AML-193 (cell line): ENCODE data around the gene CREG2.
"Not testable (repeated sequence)": the region's sequence is repeated elsewhere in the genome, so short reads cannot be mapped to it uniquely, and the experiment has no call there.

ENCODE experiments used
- DNase-seq, 2 experiments: peaks; one replicate each; lab custom pipeline; 2025; lab: John Stamatoyannopoulos, UW

Gene CREG2

GRCh38 chr2:101372792-101373191 is 14.5 kb downstream of the CREG2 start:
- no peak for DNase-seq

DNA sequence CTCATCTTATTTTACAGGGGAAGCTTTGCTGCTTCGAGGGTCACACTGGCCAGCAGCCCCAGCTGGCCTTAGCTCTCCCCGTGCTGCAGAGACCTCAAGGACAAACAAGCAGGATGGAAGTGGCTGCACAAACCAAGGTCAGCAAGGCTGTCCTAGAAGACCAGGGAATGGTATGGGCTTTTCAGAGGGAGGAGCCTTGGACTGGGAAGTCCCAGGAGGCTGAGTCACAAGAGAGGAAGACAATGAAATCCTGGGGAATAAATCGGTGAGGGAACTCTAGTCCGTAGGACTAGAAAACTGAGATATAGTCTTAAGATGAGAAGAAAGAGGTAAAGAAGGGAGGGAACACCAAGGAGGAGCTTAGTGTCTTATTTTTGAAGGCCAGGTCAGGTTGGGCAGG is 15.7 kb downstream of the CREG2 start:
- DNase-seq: no peak

DNA sequence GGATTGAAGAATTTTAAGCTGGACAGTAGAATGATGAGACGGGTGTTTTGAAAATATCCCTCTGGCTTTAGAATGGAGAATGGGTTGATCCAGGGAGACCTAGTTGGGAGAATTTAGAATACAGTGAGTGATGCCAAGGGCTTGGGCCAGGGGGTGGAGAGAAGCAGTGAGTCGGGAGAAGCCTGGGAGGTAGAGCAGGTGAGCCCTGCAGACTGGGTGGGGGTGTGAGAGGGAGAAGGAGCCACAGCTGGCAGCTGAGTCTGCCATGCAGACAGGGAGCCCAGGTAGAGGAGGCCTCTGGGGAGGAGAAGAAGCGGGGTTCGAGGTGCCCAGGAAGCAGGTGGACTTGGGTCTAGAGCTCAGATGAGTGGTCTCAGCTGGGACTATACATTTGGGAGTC is 18.2 kb downstream of the CREG2 start:
- no peak for DNase-seq

- peak; percentile 10 to 29 for DNase-seq
These were observed 18.9 kb downstream of the CREG2 start for GRCh38 chr2:101368376-101368775.

DNA sequence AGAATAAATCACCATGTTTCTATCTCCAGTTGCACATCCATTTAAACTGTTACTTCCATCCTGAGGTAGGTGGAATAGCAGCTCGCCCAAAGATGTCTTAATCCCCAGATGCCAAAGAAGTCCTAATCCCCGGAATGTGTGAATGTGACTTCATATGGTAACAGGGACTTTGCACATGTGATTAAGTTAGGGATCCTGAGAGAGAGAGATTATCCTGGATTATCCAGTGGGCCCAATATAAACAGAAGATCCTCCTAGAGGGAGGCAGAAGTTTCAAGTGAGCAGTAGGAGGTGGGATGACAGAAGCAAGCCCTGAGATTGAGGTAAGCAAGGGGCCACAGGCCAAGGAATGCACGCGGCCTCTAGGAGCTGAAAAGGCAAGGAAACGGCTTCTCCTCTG is 19.8 kb downstream of the CREG2 start:
- DNase-seq: no peak

DNA sequence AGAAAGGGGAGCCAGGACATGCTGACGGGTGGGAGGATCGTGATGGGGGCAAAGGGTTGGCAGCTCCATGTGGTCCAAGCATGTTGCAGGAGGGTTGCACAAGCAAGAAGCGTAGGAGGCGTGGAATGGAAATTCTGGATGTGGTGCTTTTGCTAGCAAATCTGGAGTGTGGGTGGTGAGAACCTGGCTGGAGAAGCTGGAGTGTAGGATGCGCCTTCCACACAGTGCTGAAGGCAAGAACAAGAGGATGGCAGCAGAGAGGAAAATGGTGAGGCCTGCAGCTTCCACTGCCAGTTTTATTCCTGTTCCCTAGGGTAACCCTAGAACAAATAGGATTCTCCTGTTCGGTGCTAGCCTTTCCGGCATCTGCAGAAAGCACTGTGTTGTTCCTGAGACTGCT is 22.4 kb downstream of the CREG2 start:
- no peak for DNase-seq

GRCh38 chr2:101362777-101363176 is 24.5 kb downstream of the CREG2 start:
- DNase-seq: no peak

DNA sequence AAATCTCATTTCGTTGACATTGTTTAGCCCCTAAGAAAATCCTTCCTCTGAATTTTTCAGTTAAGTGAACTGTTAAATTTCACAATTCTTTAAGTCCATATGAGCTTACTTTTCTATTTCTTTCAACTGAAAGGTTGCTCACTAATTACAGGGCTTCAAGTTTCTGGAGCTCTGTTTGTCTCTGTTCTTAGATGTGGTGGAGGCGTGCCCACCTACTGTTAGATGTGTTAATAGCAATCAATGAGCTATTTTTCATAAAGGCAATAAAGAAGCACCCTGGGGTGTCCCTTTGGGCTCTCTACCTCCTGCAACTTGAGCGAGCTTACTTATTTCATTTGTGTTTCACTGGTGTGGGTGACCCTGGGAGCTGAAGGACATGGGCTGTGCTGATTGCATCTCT is 25.0 kb downstream of the CREG2 start:
- no peak for DNase-seq

DNA sequence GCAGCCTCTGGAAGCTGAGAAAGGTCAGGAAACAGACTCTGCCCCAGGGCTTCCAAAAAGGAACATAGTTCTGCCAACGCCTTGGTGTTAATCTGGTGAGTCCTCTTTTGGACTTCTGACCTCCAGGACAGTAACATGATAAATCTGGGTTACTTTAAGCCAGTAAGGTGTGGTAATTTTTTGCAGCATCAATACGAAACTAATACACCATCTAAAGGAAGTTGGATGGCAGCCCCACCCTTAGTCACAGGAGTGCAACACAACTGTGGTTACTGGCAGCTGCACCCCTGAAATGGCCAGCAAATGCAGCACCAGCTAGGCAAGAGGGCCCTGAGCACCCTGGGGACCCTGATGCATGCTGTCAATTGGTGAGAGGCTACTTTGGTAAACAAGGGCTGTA is 25.8 kb downstream of the CREG2 start:
- DNase-seq: no peak

DNA sequence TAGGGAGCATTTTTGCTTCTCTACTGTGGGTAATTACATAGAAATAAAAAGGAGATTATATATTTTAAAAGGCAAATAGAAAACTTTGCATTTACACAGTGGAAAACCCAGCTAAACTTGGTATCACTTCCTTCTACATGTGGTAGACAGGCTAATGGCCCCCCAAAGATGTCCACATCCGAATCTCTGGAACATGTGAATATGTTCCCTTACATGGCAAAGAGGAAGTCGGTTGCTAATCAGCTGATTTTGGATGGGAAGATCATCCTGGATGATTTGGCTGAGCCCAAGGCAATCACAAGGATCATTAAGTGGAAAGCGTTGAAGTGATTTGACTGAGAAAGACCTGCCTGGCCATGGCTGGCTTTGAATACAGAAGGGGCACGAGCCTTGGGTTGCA is 26.2 kb downstream of the CREG2 start:
- DNase-seq: no peak

DNA sequence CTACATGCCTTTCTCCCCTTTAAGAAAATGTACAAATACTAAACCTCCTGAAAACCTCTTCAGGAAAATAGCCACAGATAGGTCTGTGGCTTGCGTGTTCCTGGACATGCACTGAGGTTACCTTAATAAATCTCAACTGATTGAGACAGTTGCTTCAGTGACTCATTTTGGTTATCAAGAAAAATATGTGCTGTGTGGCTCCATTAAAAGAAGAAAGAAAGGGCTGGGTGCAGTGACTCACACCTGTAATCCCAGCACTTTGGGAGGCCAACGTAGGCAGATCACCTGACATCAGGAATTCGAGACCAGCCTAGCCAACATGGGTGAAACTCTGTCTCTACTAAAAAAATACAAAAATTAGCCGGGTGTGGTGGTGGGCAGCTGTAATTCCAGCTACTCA is 27.1 kb downstream of the CREG2 start:
- no peak for DNase-seq

DNA sequence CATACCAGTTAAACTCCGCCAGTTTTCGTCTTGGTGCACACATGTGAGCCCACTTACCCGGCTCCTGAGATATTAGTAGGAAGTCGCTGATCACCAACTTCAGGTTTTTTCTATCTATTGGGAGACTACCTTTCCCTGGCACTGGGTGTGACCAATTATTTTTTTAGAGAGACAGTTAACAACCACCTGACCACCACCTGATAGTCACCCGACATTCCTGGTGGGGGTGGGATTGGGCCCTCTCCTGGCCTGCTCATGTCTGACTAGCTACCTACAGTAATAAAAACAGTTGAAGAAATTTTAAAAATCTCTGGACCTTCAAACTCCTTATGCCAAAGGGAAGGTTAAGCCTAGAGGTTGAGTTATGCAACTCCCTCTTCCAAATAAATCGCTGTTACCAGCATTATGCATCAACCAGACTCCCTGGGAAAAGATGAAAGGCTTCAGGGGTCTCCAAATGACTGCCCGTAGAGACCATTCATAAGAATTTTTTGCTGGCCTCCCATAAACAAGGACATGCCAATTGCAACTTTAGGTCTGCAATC is 27.8 kb downstream of the CREG2 start:
- no peak for DNase-seq

DNA sequence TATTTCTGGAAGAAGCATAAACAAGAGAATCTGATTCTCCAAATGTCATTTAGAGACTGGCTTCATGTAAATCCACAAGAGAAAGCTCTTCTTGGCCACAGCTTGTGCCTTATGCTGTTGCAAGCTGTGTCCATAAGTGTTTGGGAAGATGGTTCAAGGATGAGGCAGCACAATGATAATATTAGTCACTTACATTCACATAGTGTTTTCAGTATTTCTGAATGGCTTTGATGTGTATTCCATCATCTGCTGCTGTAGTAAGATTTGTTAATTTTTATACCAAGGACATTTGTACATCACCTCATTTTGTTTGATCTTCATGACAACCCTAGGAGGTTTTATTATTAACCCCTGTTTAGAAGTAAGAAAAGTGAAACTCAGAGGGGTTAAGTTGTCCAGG is 29.9 kb downstream of the CREG2 start:
- no peak for DNase-seq

DNA sequence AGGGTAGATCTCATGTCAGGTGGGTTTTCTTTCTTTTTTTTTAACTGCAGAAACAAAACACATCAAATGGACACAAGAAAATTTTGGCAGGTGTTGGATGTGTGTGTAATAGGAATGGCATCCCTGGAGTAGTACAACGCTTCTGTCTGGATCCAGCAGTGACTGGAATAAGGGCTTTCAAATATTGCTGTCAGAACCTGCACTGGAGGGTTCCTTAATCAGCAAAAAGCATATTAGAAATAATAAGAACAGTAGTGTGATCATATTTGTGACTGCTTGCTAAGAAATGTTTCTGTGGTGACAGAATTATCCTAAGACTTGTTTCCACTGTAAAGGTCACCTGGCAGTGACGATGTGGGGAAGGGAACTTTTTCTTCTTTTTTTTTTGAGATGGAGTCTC is 30.8 kb downstream of the CREG2 start:
- no peak for DNase-seq

GRCh38 chr2:101356055-101356454 is 31.2 kb downstream of the CREG2 start:
- no peak for DNase-seq

DNA sequence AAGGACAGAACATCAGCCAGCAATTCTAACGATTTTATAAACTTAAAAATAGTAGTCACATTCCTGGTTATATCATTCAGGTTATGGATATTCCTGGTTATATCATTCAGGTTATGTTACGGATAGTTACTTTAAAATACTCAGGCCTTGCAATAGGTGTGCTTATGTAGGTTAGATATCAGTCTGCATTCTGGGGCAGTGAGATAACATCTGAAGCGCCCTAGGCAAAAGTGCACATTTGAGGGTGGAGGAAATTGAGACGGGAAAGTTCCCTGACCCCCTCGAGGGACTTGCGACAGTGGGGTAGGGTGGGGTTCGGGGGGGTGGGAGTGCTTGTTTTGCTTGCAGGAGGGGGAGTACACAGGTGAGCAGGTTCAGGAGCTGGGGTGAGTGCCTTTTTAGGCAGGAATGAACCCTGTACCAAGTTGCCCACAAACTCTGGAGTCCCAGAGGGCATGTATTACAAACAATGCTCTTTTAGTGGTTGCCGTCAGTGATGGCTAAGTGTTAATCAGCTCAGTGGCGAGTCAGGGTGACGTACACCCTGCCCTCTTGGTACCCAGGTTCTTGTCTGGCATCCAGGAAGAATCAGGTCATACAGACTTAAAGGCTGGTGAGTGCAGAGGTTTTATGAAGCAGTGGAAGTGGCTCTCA is 31.8 kb downstream of the CREG2 start:
- no peak for DNase-seq

GRCh38 chr2:101354420-101355311 is 32.6 kb downstream of the CREG2 start:
- DNase-seq: no peak

- DNase-seq: not testable (repeated sequence)
These were observed 34.7 kb downstream of the CREG2 start for GRCh38 chr2:101352631-101353030.

- DNase-seq: no peak
These were observed 36.1 kb downstream of the CREG2 start for GRCh38 chr2:101351207-101351606.

GRCh38 chr2:101349893-101350662 is 37.2 kb downstream of the CREG2 start:
- DNase-seq: no peak

GRCh38 chr2:101348883-101349282 is 38.4 kb downstream of the CREG2 start:
- no peak for DNase-seq

DNA sequence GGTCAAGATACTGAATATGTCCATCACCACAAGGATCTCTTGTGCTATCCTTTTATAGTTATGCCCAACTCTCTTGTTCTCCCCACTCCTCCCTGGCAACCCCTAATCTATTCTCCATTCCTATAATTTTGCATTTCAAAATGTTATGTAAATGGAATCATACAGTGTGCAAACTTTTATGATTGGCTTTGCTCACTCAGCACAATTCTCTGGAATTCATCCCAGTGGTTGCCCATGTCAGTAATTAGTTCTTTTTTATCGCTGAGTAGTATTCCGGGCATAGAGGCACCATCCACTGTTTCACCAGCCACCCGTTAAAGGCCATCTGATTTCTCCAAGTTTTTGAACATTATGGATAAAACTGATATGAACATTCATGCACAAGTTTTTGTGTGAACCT is 40.4 kb downstream of the CREG2 start:
- DNase-seq: no peak

DNA sequence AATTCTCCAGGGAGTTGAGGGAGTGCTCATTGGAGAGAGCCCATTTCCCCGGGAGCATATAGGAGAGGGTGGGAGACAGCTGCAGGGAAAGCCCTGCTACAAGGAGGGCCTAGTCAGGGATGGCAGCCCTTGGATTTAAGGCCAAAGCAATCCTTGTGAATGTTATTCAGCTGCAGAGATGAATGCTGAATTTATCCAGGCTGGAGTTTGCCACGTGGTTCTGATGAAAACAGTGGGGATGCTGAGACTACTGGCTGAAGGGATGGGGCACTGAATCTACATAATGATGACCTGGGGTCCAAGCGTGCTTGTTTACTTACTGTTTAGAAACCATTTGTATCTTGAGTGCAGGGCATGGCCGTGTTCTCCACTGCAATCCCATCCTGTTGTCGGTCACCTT is 43.2 kb downstream of the CREG2 start:
- DNase-seq: no peak
